GM18511 (cell line): ENCODE results near the gene RIN3.

Experiments
- ATAC-seq: cut with Tn5 transposase; IDR thresholded peaks from one replicate; pipeline ENCODE4 v1.9.1; 2021; ENCODE audit warnings: mild to moderate bottlenecking, moderate library complexity; ENCODE audit not compliant: unreplicated experiment

RIN3 gene

GRCh38 chr14:92590941-92591340 is 77.4 kb downstream of the RIN3 start:
- ATAC-seq, result no peak

GRCh38 chr14:92591346-92591745 is 77.8 kb downstream of the RIN3 start:
- ATAC-seq, result no peak

- no peak for ATAC-seq
These were observed 81.7 kb downstream of the RIN3 start for GRCh38 chr14:92595267-92595666.

DNA sequence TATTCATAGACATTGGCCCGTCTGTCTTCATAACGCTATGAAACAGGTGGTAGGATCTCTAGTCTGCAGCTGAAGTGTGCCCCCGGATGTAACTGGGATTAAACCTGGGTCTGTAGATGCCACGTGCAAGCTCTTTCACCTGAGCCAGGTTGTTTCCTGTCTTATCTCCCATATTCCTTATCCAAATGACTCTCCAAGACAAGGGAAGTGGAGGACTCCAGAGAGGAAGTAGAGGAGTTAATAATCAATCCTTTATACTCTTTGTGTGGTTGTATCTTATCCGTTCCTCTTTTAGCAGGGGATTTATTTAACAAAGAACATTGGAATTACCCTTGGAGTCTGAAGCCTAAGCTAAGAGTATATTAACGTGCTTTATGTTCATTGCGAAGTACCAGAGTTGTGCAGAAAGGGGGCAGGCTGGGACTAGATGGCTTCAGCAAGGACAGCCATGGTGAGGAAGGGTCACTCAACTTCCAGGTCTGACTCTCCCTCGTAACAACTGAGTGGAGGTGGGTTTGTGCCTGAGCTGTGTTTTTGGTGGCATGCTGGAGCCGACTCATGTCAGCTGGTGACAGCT is 82.8 kb downstream of the RIN3 start:
- ATAC-seq, result no peak

GRCh38 chr14:92597906-92598905 is 84.6 kb downstream of the RIN3 start:
- no peak for ATAC-seq

DNA sequence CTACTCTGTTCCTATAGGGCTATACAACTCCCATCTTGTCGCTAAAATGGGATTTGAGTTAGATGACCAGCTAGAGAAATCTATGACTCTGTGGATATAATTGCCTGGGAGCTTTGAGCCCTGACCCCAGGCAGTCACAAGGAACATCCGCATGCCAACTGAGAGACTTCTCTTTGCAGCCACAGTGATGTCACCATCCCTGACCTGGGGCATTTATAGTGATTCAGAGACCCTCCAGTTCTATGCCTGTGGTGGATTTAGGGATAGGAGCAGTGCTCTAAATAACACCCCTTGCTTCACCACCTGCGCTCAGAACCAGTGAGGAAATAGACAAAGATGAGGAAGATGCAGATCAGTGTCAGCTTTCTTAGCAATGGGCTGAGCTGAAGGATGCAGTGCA is 86.2 kb downstream of the RIN3 start:
- ATAC-seq, result no peak

DNA sequence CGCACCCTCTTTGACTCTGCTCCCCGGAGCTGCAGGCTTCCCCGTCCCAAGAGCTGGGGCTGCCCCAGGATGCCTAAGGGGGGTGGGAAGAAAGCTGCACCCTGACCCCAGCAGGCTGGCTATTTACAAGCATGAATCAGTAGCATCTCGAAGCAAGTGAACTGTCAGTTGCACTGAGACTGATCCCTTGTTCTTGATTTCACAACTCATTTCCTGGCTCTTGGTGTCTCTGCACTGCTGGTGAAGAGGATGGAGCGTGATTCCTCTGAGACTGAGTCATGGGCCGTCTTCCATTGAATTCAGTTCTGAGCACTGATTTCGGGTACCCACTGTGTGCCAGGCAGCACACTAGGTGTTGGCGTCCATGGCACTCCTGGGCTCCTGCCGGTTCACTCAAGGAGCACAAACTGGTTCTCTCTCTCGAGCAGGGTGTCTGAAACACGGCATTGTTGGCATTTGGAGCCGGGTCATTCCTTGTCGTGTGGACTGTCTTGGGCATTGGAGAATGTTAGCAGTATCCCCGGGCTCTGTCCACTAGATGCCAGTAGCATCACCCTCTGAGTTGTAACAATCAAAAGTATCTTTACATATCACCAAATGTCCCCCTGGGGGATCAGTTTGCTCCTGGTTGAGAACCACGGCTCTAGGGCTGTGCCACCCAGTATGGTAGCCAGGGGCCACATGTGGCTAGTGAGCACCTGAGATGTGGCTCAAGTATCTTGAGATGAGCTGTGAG is 86.9 kb downstream of the RIN3 start:
- no peak for ATAC-seq

DNA sequence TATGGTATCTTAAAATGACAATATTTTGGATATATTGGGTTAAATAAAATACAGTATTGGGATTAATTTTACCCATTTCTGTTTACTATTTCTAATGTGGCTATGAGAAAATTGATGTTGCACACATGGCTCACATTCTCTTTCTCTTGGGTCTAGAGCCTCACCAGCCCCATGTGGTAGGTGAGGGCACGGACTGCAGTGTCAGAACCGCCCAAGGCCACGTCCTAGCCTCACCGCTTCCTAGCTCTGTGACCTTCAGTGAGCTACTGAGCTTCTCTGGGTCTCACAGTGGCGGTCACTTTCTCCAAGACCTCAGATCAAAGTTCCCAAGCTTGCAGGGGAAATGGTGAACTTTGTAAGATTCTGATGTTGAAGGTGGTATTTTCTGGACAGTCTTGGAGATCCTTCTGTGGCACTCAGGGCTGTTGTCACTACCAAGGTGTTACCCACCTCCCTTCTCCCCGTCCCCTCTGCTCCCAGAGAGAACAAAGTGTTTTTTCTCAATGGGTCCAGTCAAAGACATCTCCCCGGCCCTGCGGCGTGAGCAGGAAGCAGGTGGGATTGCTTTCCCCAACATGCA is 87.6 kb downstream of the RIN3 start:
- no peak for ATAC-seq

DNA sequence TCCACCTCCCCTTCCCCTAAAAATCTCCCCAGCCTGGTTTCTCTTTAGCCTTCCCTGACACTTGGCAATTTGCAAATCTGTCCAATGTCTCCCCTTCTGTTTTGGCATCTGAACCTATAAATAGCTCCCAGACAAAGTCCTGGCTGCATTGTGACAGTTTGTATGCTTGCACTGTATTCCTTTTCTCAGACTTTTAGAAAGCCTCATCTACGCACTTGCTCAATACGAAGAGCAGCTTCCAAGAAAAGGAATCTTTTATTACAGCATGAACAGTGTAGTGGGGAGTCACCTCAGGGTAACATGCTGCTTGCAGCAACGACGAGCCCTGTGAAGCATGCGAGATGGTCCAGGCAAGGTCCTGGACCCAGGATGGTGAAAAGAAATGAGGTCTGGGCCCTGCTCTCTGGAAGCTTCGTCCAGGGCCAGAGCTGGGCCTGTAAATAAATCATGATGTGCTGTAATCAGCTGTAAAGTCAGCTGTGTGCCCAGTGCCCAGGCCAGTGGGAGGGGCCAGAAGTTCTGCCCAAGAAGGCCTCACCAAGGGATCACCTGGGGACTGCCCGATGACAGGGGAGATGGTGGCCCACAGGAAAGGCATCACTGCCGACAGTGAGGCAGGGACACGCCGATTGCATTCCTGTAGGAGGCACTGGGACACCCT is 88.3 kb downstream of the RIN3 start:
- no peak for ATAC-seq

DNA sequence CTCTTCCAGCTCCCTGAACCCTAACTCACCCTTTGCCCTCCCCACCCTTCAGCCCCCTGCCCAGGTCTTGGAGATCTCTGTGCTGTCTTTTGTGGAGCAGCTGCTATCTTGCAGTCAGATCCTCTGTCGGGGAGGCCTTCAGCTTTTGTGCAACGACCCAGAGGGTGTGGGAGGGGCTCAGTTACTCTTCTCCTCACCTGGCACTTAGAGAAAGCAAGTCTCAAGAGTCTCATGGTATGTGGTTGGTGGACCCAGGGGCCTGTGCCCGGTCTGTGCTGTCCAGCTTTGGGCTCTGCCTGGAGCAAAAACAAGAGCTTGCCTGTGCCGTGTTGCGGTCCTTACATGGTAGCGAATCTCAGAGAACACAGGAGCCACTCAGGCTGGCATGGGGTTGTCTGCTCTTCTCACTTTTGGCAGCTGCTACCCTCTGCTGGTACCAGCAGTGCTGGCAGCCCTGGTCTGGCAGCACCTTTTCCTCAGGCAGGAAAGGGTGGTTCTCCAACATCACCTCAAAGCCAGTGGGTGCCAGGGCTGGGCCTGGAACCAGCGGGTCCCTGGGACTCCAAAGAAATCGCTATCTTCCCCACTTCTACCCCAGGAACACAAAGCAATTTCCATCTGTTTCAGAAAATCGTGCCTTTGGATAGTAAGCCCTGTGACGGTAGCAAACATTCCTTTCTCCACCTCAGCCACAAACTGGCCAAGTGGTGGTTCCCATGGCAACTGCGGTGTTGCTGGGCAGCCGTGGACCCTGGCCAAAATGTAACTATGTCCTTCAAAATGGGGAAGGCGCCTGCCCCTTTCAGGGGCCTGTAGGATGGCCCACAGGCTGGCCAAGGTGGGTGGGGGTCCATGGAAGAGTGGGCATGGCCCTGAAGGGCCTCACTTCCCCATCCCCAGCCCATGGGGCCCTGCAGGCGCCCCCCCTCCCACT is 90.0 kb downstream of the RIN3 start:
- no peak for ATAC-seq

GRCh38 chr14:92605274-92605940 is 91.8 kb downstream of the RIN3 start:
- no peak for ATAC-seq

GRCh38 chr14:92607251-92607650 is 93.7 kb downstream of the RIN3 start:
- no peak for ATAC-seq

- no peak for ATAC-seq
These were observed 94.3 kb downstream of the RIN3 start for GRCh38 chr14:92607702-92608429.

GRCh38 chr14:92609955-92610354 is 96.4 kb downstream of the RIN3 start:
- ATAC-seq, result no peak

DNA sequence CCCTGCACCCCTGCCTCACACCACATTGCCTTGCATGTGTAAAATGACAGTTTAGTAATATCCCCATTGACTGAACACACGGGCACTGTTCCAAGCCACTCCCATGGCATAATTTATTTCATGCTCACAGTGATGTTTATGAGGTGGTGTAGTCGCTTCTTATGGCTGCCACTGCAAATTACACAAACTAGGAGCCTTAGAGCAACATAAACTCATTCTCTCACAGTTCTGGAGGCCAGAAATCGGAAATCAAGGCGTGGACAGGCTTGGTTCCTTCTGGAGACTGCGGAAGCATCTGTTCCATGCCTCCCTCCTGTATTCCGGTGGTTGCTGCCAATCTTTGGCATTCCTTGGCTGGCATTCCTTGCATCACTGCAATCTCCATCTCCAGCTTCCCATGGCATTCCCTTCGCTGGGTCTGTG is 97.3 kb downstream of the RIN3 start:
- ATAC-seq, result no peak

- ATAC-seq, result no peak
These were observed 99.6 kb downstream of the RIN3 start for GRCh38 chr14:92613008-92613658.

GRCh38 chr14:92613681-92614260 is 100.2 kb downstream of the RIN3 start:
- ATAC-seq, result no peak

- ATAC-seq, result peak; percentile 93
These were observed 101.9 kb downstream of the RIN3 start for GRCh38 chr14:92615451-92615850.
